Measurements from ENCODE around the gene IL10RA. TPM values are rescaled to one million over a fixed set of nuclear protein-coding genes. Genes with fewer than 3 reads are reported as not detected.
"Not testable (repeated sequence)": the region's sequence is repeated elsewhere in the genome, so short reads cannot be mapped to it uniquely, and the experiment has no call there.

IL10RA gene
- polyA plus RNA-seq, 1 donor: 6.3 TPM

DNA sequence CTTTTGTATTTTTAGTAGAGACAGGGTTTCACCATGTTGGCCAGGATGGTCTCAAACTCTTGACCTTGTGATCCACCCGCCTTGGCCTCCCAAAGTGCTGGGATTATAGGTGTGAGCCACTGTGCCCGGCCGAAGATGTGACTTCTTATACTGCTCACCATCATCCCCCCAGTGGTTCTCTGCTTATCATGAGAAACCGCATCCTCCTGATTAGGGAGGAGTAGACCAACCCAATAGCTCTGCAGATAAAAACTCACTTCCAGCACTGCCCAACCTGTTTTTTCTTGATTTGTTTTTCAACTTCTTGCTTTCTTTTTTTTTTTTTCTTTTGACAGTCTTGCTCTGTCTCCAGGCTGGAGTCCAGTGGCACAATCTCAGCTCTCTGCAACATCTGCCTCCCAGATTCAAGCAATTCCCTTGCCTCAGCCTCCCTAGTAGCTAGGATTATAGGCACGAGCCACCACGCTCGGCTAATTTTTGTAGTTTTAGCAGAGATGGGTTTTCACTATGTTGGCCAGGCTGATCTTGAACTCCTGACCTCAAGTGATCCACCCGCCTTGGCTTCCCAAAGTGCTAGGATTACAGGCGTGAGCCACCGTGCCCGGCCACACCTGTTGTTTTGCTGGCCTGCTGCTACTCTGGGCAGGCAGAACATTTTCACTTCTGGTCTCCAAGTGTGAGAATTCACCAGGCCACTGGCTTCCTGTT is 21.5 kb downstream of the IL10RA start:
- not testable (repeated sequence) for DNase-seq

DNA sequence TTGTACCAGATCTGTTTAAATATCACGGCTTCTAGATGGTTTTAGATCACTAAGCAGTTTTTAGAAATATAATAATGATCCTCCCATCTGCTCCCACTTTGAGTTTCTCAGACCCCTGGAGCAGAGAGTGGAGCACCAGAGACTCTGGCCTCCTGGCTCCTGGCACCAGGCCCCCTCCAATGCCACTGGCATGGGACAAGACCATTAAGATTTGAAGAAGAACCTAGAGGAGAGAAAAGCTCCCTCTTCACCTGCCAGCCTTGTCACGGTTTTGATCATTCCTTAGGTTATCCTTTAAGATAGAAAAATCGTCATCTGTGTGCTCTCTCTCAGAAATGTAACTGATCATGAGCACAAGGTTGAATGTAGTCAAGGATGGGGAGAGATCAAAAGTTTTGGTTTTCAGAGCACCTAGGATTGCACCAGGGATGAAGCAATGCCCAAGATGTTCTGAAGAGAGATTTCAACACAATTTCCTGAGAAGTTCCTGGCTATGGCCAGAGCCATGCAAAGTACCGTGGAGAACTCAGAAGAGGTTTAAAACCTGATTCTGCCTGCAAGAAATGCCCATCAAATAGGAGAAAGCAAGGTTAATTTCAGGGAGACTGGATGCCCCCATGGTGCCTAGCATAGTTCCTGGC is 22.2 kb downstream of the IL10RA start:
- DNase-seq: no peak

- DNase-seq: no peak
These were observed 23.9 kb downstream of the IL10RA start for GRCh38 chr11:118009864-118010737.

DNA sequence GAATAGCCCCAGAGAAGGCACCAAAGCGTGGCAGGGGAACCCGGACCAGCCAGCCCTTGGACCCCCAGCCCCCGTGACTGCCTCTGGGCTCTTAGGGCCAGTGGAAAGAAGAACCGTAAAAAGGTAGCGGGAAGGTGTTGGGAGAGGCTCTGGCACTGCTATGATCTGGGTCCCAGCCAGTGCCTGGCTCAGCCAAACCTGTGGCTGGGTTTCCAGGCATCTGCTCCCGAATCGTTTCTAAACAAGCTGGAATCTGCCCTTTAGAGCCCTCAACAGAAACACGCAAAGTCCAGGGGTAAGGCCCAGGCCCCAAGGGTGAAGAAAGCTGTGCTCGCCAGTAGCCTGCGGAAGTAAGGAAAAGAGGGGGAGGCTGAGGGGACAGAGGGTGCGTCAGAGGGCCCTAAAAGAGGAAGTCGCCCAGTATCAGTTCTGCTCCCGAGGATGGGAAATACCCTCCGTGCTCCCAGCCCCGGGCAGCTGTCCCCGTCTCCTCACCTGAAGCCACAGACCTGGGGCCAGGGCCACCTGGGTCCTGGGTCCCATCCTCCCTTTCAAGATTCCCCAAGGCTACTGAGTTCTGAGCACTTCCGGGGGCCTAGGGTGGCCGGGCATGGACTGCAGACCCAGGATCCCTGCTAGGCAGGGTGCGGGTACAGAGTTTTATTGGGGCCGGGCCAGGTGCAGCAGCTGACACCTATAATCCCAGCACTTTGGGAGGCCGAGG is 24.7 kb downstream of the IL10RA start:
- no peak for DNase-seq

DNA sequence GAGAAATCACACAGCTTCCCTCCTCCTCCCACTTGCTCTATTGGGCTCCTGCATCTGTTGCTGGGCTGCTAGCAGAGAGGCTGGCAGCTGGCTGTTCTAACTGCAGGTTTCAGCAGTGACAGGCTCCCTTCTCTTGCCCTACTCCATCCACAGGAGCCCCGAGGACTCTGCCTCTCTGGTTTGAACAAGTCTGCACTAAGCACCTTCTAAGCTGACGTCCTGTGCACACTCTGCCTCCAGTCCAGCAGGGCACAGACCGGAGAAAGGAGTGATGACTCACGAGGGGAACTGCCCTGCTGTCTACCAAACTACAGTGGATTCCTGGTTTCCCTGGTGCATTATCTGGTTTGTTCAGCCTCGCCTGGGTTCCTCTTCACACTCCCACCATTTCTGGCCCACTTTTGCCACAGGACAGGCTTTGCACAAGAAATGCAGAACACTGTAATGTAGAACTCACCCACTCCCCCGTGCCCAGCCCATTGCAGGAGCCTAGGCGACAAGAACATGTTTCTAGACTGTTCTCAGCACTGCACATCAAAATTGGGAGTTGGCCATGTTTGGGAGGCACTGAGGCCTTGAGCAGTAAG is 26.0 kb downstream of the IL10RA start:
- DNase-seq: no peak

- no peak for DNase-seq
These were observed 27.8 kb downstream of the IL10RA start for GRCh38 chr11:118014022-118014421.

DNA sequence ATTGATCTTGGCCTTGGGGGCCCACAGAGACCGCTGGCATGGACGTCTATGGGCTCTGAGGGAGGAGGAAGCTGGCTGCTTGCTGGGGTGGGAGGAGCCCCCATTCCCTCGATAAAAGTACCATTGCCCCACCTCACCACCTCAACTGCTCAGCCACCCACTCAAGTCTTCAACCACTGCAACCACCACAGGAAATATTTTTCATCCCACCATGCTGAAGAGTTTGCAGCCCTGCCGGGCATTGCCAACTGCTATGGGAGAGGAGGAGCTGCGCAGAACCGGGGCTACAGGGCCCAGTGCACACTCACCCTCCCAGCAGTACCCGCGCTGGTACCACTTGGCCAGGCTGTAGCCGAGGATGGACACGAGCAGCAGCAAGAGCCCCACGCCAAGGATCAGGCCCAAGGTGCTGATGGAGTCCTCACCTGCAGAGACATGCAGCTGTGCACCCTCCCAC is 29.2 kb downstream of the IL10RA start:
- no peak for DNase-seq

DNA sequence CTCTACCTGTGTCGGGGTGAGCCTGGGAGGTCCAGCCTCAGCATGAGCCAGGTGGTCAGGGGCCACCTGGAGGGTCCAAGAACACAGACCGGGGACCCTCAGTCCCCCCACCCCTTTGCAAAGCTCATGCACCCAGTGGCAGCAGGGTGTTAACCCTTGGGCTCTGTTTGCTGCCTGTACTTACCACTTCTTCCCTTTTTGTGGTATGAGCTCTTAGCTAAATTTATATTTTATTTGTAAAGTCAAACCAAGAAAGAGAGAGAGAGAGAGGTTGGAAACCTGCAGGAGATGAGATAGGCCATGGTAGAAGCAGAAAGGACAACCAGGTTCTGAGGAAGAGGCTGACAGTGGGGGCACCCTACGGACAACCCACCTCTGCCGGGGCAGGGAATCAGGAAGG is 29.9 kb downstream of the IL10RA start:
- no peak for DNase-seq

DNA sequence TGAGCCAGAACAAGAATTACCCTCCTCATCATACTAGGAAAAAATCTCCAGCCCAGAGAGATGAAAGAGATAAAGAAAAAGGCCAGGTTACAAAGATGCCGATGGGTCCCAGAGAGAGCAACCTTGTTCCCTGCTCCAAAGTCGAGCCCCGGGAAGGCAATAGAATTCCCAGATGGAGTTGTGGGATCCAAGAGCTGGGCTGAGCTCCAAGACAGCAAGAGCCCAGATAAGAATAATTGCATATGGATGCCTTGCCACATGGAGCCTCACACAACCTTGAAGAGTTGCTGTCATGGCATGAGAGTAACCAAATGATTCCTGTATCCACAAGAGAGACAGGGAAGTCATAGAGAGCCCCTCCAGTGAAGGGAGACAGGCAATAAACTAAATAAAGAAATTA is 30.9 kb downstream of the IL10RA start:
- DNase-seq: no peak

GRCh38 chr11:118017631-118018315 is 31.6 kb downstream of the IL10RA start:
- DNase-seq: no peak

DNA sequence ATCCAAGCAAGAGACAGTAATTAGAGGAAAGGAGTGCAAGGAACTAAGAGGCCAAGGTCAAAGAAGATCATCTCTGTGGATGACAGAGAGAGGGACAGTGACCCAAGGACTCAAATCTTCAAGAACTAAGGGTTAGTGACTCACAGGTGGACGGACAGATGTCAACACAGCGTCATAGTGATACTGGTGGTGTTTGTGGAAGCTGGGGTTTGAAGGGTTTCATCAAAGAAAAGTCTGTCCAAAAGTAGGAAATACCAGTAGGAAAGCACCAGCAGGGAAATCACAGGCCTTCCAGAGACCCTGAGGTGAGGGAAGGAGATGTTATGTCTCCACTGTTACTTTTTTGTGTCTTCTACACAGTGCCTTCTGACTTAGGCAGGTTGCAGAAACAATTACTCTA is 32.2 kb downstream of the IL10RA start:
- no peak for DNase-seq

DNA sequence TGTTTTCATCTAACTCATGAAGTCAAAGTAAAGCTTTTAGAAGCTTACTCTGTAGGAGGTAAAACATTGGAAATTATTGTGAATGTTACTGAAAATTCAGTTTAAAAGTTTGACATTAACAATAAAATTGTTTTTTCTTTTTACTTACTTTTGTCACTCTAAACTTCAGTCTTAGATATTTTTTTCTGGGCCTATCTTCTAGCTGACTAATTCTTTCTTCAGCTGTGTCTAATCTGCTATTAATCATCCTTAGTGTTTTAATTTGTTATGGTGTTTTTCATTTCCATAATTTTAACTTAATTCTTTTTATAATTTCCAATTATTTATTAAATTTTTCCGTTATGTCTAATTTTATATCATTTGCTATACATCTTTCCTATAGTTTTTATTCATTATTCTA is 35.0 kb downstream of the IL10RA start:
- DNase-seq: no peak

- DNase-seq: no peak
These were observed 41.5 kb downstream of the IL10RA start for GRCh38 chr11:118027694-118028093.

DNA sequence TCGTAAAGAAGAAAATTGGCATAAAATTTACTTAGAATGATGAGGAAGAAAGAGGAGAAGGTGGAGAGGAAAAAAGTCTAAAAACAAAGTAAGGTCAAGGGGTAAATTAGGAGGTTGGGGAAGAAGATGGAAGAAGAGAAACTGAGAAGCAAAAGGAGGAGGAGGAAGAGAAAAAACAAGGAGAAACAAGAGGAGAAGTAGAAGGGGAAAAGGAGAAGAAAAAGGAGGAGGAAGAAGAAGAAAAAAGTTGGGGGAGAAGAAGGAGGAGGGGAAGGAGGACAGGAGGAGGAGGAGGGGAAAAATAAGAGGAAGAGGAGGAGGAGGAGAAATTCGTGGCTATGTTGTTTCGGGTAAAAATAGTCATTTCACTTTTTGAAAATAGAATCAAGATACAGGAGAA is 42.4 kb downstream of the IL10RA start:
- DNase-seq: no peak

GRCh38 chr11:118033443-118033842 is 47.2 kb downstream of the IL10RA start:
- DNase-seq: no peak

GRCh38 chr11:118042141-118042540 is 55.9 kb downstream of the IL10RA start:
- DNase-seq: no peak

DNA sequence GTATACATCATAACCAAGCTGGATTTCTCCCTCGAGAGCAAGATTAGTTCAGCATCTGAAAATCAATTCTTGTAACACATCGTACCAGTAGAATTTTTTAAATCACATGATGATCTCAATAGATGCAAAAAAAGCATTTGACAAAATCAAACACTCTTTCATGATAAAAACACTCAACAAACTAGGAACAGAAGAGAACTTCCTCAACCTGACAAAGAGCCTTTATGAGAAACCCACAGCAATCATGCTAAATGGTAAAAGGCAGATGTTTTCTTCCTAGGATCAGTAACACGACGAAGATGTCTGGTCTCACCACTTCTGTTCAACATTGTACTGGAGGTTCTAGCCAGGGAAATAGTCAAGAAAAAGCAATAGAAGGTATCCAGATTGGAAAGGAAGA is 56.6 kb downstream of the IL10RA start:
- DNase-seq: no peak

GRCh38 chr11:118045191-118045590 is 59.0 kb downstream of the IL10RA start:
- DNase-seq: no peak

GRCh38 chr11:118046051-118046963 is 60.1 kb downstream of the IL10RA start:
- DNase-seq: no peak

GRCh38 chr11:118046964-118047700 is 60.9 kb downstream of the IL10RA start:
- no peak for DNase-seq

Measured in hindlimb muscle (tissue), 1 donor.